Stimulated activated CD4-positive, alpha-beta T cell treated with anti-CD3 and anti-CD28 coated beads, Interleukin-1b, Interleukin-23, amount 100 ng/mL, for 4 hours (primary cell): Measurements from ENCODE around the gene RAD9A.

Experiments
- DNase-seq, 2 donors: peaks; one replicate each; pipeline ENCODE4 v3.0.0-alpha.2; 2020; ENCODE audit warnings: low read depth in 2 of 2

Gene RAD9A

GRCh38 chr11:67357831-67358670, 33.7 kb upstream of the RAD9A start:
- no peak for DNase-seq

GRCh38 chr11:67364169-67364568, 27.6 kb upstream of the RAD9A start:
- no peak for DNase-seq

GRCh38 chr11:67364783-67365722, 26.7 kb upstream of the RAD9A start:
- no peak for DNase-seq

- no peak for DNase-seq
These were observed 25.9 kb upstream of the RAD9A start for GRCh38 chr11:67365736-67366444.

GRCh38 chr11:67366546-67366945, 25.2 kb upstream of the RAD9A start:
- DNase-seq, result no peak

GRCh38 chr11:67366961-67367760, 24.6 kb upstream of the RAD9A start:
- DNase-seq, result no peak

GRCh38 chr11:67367761-67368227, 24.0 kb upstream of the RAD9A start:
- DNase-seq, result no peak

- DNase-seq, result no peak
These were observed 23.2 kb upstream of the RAD9A start for GRCh38 chr11:67368621-67369020.

- DNase-seq, result no peak
These were observed 22.5 kb upstream of the RAD9A start for GRCh38 chr11:67369275-67369674.

GRCh38 chr11:67369801-67370284, 21.9 kb upstream of the RAD9A start:
- DNase-seq, result no peak

- DNase-seq, result no peak
These were observed 21.3 kb upstream of the RAD9A start for GRCh38 chr11:67370351-67371076.

- DNase-seq, result no peak
These were observed 20.4 kb upstream of the RAD9A start for GRCh38 chr11:67371189-67371910.

- no peak for DNase-seq
These were observed 19.9 kb upstream of the RAD9A start for GRCh38 chr11:67371911-67372320.

- DNase-seq, result no peak
These were observed 19.3 kb upstream of the RAD9A start for GRCh38 chr11:67372321-67372992.

- DNase-seq, result no peak
These were observed 18.7 kb upstream of the RAD9A start, which contains the start of gene CLCF1 for GRCh38 chr11:67372993-67373647. Gene CLCF1 (minus strand): TSS chr11:67373598. CDS start chr11:67373539, 59 bp downstream.

GRCh38 chr11:67373648-67374570, 17.9 kb upstream of the RAD9A start:
- peak; percentile 45 to 58 for DNase-seq
